ENCODE data around the gene CCDC78. TPM values are rescaled to one million over a fixed set of nuclear protein-coding genes. Genes with fewer than 3 reads are reported as not detected.

The CCDC78 gene
- total and polyA plus RNA-seq, 2 experiments from 2014 or later, result 10.5 to 12.6 TPM

DNA sequence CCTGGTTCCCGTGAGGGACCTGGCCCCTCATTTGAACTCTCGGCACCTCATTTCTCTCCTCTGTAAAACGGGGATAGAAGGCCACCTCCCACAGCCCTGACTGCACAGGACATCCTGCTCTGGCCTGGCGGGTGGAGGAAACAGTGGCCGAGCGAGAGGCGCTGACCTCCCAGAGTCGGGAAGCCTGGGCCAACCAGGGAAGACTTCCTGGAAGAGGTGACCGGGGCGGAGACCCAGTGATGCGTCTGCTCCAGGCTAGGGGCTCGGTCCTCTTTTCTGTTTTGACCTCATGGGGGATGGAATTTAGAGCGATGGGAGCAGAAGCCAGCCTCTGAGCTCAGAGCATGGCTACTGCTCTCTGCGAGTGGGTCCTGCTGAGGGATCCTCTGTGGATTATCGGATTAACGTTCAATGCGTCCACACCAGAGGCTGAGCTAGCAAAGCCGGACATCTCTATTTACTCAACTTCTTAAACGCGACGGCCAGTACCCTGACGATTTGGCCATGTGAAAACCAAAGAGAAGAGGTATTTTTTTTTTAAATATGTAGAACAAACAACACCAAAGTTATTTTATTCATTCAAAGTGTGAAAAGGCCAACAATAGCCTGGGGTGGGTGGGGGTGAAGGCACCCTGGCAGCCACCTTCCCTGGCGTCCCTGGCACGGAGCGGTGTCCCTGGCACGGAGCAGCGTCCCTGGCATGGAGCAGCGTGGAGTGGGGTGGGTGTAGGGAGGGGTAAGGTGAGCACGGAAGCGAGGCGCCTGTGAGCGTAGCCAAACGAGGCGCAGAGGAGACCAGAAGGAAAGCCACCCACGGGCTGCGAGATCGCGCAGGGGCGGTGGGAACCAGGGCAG lies 25.1 kb upstream of the CCDC78 start (continued):
- TF ChIP-seq ZNF462 (CRISPR knock-in tag; IDR thresholded peaks at IDR 0.05) (no peak), ZNF331 (CRISPR knock-in tag; IDR thresholded peaks at IDR 0.05; ENCODE audit: low read depth) (no peak), EZH2phosphoT487 (IDR thresholded peaks at IDR 0.05; ENCODE audit: unreplicated experiment) (no peak)

GRCh38 chr16:750485-750884 lies 24.2 kb upstream of the CCDC78 start:
- H3K4me1 Mint-ChIP-seq, result peaks cover 21% of the 10 kb centered on the region
- Histone ChIP-seq H3K27ac (ENCODE audit: low read depth) (no peak overlapping the region), H4K20me1 (replicated peaks; ENCODE audit: insufficient read depth) (no peaks in the 10 kb centered on the region), H2AFZ (no peak overlapping the region), H3K27me3 (ENCODE audit: insufficient read depth) (no peaks in the 10 kb centered on the region), H3F3A (replicated peaks; ENCODE audit: low read depth) (0 out of 2 replicates have a peak, but pooled peaks cover 5% of the 10 kb centered on the region), H3K79me2 (replicated peaks; ENCODE audit: insufficient read depth) (no peaks in the 10 kb centered on the region), H3K36me3 (ENCODE audit: insufficient read depth) (no peaks in the 10 kb centered on the region), H3K4me3 (no peak overlapping the region), H3K4me2 (no peak overlapping the region), H3K9me2 (ENCODE audit: insufficient read depth) (no peaks in the 10 kb centered on the region), H3K4me1 (ENCODE audit: insufficient read depth) (peaks cover 5% of the 10 kb centered on the region)
- TF ChIP-seq CTCF (conservative IDR thresholded peaks at IDR 0.05; ENCODE audit: low read depth in 2 of 2) (no peak), CREB1 (CRISPR knock-in tag; IDR thresholded peaks at IDR 0.05; ENCODE audit: low read depth) (no peak)
- TF ChIP-seq, protein P1, sequence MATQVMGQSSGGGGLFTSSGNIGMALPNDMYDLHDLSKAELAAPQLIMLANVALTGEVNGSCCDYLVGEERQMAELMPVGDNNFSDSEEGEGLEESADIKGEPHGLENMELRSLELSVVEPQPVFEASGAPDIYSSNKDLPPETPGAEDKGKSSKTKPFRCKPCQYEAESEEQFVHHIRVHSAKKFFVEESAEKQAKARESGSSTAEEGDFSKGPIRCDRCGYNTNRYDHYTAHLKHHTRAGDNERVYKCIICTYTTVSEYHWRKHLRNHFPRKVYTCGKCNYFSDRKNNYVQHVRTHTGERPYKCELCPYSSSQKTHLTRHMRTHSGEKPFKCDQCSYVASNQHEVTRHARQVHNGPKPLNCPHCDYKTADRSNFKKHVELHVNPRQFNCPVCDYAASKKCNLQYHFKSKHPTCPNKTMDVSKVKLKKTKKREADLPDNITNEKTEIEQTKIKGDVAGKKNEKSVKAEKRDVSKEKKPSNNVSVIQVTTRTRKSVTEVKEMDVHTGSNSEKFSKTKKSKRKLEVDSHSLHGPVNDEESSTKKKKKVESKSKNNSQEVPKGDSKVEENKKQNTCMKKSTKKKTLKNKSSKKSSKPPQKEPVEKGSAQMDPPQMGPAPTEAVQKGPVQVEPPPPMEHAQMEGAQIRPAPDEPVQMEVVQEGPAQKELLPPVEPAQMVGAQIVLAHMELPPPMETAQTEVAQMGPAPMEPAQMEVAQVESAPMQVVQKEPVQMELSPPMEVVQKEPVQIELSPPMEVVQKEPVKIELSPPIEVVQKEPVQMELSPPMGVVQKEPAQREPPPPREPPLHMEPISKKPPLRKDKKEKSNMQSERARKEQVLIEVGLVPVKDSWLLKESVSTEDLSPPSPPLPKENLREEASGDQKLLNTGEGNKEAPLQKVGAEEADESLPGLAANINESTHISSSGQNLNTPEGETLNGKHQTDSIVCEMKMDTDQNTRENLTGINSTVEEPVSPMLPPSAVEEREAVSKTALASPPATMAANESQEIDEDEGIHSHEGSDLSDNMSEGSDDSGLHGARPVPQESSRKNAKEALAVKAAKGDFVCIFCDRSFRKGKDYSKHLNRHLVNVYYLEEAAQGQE (IDR thresholded peaks at IDR 0.05; ENCODE audit: unreplicated experiment), result no peak
- H3K27ac Mint-ChIP-seq, result no peak overlapping the region
- H3K27me3 Mint-ChIP-seq (ENCODE audit: insufficient read depth, low read depth, poor library complexity), result peaks cover 19% of the 10 kb centered on the region
- DNase-seq (ENCODE audit: low spot score), result no peak
- no peak overlapping the region for H3K4me3 Mint-ChIP-seq
- no peaks in the 10 kb centered on the region for H3K36me3 Mint-ChIP-seq (ENCODE audit: low read depth)
- no peak for ATAC-seq
- H3K9me3 Mint-ChIP-seq, result no peaks in the 10 kb centered on the region; the same call in 2 of the 3 replicates

Measured in GM23338 (cell line).